ENCODE data around the gene CNTNAP2. TPM values are rescaled to one million over a fixed set of nuclear protein-coding genes. Genes with fewer than 3 reads are reported as not detected.

The CNTNAP2 gene
- total RNA-seq, 2 experiments from 2014 or later = not detected

GRCh38 chr7:146658604-146659003 is 542.0 kb downstream of the CNTNAP2 start:
- intact Hi-C loops (cut with DNase I, micrococcal nuclease) = no loop called here
- Mint-ChIP-seq H3K9me3 (no peaks in the 10 kb centered on the region), H3K4me3 (no peak overlapping the region), H3K4me1 (ENCODE audit: low read depth) (peaks cover 8% of the 10 kb centered on the region), H3K27me3 (no peaks in the 10 kb centered on the region), H3K36me3 (ENCODE audit: low read depth) (no peaks in the 10 kb centered on the region), H3K27ac (no peak overlapping the region)
- H3K27ac ChIP-seq (ENCODE audit: low read depth in 1 of 2, low read length in 2 of 2) = no peak overlapping the region
- peaks cover 0 to 7% of the 10 kb centered on the region in 2 experiments for H3K9me3 ChIP-seq (ENCODE audit: control insufficient read depth in 1 of 2, insufficient read depth in 1 of 2, low read length in 2 of 2)
- no peaks in the 10 kb centered on the region for H3K36me3 ChIP-seq (ENCODE audit: insufficient read depth, low read length)
- H3K27me3 ChIP-seq (ENCODE audit: control insufficient read depth in 1 of 2, insufficient read depth in 2 of 2, low read length in 2 of 2) = no peaks in the 10 kb centered on the region
- H3K4me1 ChIP-seq (ENCODE audit: insufficient read depth, low read length) = no peaks in the 10 kb centered on the region
- no peak for ATAC-seq (ENCODE audit: poor library complexity)
- no peak overlapping the region for H3K4me3 ChIP-seq (ENCODE audit: low read length)
- DNase-seq = no peak
- TF ChIP-seq, protein P1, sequence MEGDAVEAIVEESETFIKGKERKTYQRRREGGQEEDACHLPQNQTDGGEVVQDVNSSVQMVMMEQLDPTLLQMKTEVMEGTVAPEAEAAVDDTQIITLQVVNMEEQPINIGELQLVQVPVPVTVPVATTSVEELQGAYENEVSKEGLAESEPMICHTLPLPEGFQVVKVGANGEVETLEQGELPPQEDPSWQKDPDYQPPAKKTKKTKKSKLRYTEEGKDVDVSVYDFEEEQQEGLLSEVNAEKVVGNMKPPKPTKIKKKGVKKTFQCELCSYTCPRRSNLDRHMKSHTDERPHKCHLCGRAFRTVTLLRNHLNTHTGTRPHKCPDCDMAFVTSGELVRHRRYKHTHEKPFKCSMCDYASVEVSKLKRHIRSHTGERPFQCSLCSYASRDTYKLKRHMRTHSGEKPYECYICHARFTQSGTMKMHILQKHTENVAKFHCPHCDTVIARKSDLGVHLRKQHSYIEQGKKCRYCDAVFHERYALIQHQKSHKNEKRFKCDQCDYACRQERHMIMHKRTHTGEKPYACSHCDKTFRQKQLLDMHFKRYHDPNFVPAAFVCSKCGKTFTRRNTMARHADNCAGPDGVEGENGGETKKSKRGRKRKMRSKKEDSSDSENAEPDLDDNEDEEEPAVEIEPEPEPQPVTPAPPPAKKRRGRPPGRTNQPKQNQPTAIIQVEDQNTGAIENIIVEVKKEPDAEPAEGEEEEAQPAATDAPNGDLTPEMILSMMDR (IDR thresholded peaks at IDR 0.05) = no peak
- POLR2A ChIA-PET = no interaction called here
- CTCF ChIA-PET = no interaction called here

GRCh38 chr7:146659732-146660131 is 543.1 kb downstream of the CNTNAP2 start:
- Mint-ChIP-seq H3K27ac (no peak overlapping the region), H3K4me1 (ENCODE audit: low read depth) (peaks cover 8% of the 10 kb centered on the region), H3K36me3 (ENCODE audit: low read depth) (no peaks in the 10 kb centered on the region), H3K4me3 (no peak overlapping the region), H3K9me3 (no peaks in the 10 kb centered on the region), H3K27me3 (no peaks in the 10 kb centered on the region)
- no peak overlapping the region for H3K27ac ChIP-seq (ENCODE audit: low read depth in 1 of 2, low read length in 2 of 2)
- no peaks in the 10 kb centered on the region for H3K4me1 ChIP-seq (ENCODE audit: insufficient read depth, low read length)
- H3K9me3 ChIP-seq (ENCODE audit: control insufficient read depth in 1 of 2, insufficient read depth in 1 of 2, low read length in 2 of 2) = peaks cover 0 to 11% of the 10 kb centered on the region in 2 experiments
- TF ChIP-seq, protein P1 (IDR thresholded peaks at IDR 0.05) = no peak
- intact Hi-C loops (cut with DNase I, micrococcal nuclease) = no loop called here
- POLR2A ChIA-PET = no interaction called here
- H3K27me3 ChIP-seq (ENCODE audit: control insufficient read depth in 1 of 2, insufficient read depth in 2 of 2, low read length in 2 of 2) = no peaks in the 10 kb centered on the region
- ATAC-seq (ENCODE audit: poor library complexity) (no peak), DNase-seq (no peak)
- no peak overlapping the region for H3K4me3 ChIP-seq (ENCODE audit: low read length)
- CTCF ChIA-PET = no interaction called here
- no peaks in the 10 kb centered on the region for H3K36me3 ChIP-seq (ENCODE audit: insufficient read depth, low read length)

- Histone ChIP-seq H3K4me3 (ENCODE audit: low read length) (no peak overlapping the region), H3K36me3 (ENCODE audit: insufficient read depth, low read length) (no peaks in the 10 kb centered on the region), H3K27ac (ENCODE audit: low read depth in 1 of 2, low read length in 2 of 2) (no peak overlapping the region), H3K9me3 (ENCODE audit: control insufficient read depth in 1 of 2, insufficient read depth in 1 of 2, low read length in 2 of 2) (peaks cover 0 to 15% of the 10 kb centered on the region in 2 experiments), H3K4me1 (ENCODE audit: insufficient read depth, low read length) (no peaks in the 10 kb centered on the region), H3K27me3 (ENCODE audit: control insufficient read depth in 1 of 2, insufficient read depth in 2 of 2, low read length in 2 of 2) (no peaks in the 10 kb centered on the region)
- H3K4me1 Mint-ChIP-seq (ENCODE audit: low read depth) = peaks cover 4% of the 10 kb centered on the region
- no peaks in the 10 kb centered on the region for H3K27me3 Mint-ChIP-seq
- H3K9me3 Mint-ChIP-seq = no peaks in the 10 kb centered on the region
- no peaks in the 10 kb centered on the region for H3K36me3 Mint-ChIP-seq (ENCODE audit: low read depth)
- ChIA-PET CTCF (no interaction called here), POLR2A (no interaction called here)
- no peak for ATAC-seq (ENCODE audit: poor library complexity)
- intact Hi-C loops (cut with DNase I, micrococcal nuclease) = no loop called here
- TF ChIP-seq, protein P1 (IDR thresholded peaks at IDR 0.05) = no peak
- DNase-seq = no peak
- H3K4me3 Mint-ChIP-seq = no peak overlapping the region
- no peak overlapping the region for H3K27ac Mint-ChIP-seq
Measured at GRCh38 chr7:146660839-146661238, 544.2 kb downstream of the CNTNAP2 start.

All from CD4-positive, alpha-beta T cell (primary cell).